Measurements from ENCODE around the gene CHCHD3. TPM values are rescaled to one million over a fixed set of nuclear protein-coding genes. Genes with fewer than 3 reads are reported as not detected.

CHCHD3 gene
- total RNA-seq, 1 experiment from 2014 or later, result 114 TPM

DNA sequence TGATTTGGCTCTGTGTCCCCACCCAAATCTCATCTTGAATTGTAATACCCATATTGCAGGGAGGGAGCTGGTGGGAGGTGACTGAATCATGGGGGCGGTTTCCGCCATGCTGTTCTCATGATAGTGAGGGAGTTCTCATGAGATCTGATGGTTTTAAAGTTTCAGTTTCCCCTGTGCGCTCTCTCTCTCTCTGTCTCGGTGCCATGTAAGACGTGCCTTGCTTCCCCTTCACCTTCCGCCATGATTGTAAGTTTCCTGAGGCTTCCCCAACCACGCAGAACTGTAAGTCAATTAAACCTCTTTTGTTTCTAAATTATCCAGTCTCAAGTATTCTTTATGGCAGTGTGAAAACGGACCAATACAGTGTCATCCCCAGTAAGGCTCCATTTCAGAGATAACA is 48.3 kb upstream of the CHCHD3 start:
- Mint-ChIP-seq H3K27ac (no peak overlapping the region), H3K4me3 (no peak overlapping the region), H3K4me1 (peaks cover 3% of the 10 kb centered on the region), H3K9me3 (peaks cover 15% of the 10 kb centered on the region), H3K36me3 (no peaks in the 10 kb centered on the region), H3K27me3 (ENCODE audit: low read depth) (no peaks in the 10 kb centered on the region)
- ChIA-PET POLR2A (no interaction called here), CTCF (no interaction called here)
- TF ChIP-seq, protein P1, sequence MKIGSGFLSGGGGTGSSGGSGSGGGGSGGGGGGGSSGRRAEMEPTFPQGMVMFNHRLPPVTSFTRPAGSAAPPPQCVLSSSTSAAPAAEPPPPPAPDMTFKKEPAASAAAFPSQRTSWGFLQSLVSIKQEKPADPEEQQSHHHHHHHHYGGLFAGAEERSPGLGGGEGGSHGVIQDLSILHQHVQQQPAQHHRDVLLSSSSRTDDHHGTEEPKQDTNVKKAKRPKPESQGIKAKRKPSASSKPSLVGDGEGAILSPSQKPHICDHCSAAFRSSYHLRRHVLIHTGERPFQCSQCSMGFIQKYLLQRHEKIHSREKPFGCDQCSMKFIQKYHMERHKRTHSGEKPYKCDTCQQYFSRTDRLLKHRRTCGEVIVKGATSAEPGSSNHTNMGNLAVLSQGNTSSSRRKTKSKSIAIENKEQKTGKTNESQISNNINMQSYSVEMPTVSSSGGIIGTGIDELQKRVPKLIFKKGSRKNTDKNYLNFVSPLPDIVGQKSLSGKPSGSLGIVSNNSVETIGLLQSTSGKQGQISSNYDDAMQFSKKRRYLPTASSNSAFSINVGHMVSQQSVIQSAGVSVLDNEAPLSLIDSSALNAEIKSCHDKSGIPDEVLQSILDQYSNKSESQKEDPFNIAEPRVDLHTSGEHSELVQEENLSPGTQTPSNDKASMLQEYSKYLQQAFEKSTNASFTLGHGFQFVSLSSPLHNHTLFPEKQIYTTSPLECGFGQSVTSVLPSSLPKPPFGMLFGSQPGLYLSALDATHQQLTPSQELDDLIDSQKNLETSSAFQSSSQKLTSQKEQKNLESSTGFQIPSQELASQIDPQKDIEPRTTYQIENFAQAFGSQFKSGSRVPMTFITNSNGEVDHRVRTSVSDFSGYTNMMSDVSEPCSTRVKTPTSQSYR (CRISPR knock-in tag; IDR thresholded peaks at IDR 0.05), result no peak
- TF ChIP-seq, protein P2, sequence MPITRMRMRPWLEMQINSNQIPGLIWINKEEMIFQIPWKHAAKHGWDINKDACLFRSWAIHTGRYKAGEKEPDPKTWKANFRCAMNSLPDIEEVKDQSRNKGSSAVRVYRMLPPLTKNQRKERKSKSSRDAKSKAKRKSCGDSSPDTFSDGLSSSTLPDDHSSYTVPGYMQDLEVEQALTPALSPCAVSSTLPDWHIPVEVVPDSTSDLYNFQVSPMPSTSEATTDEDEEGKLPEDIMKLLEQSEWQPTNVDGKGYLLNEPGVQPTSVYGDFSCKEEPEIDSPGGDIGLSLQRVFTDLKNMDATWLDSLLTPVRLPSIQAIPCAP (CRISPR knock-in tag; IDR thresholded peaks at IDR 0.05), result no peak
- DNase-seq (ENCODE audit: low spot score) (no peak), ATAC-seq (no peak)

DNA sequence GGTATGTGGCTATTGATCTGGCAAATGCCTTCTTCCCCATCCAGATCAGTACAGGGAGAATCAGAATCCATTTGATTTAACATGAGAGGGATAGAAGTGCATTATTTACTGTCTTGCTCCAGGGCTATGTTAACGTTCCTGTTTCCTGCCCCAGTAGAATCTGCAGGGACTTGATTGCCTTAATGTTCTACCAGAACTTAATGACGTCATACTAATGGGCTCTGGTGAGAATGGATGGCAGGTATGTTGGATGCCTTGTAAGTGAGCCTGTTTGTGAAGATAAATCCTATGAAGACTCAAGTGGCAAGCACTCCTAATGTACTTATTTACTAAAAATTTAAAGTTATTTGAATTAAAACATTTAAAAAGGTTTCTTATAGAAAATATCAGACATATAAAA is 44.5 kb upstream of the CHCHD3 start:
- ATAC-seq, result no peak
- H3K4me3 Mint-ChIP-seq, result no peak overlapping the region
- TF ChIP-seq IRF2 (CRISPR knock-in tag; IDR thresholded peaks at IDR 0.05; ENCODE audit: borderline replicate concordance, low read depth) (no peak), RORB (CRISPR knock-in tag; IDR thresholded peaks at IDR 0.05) (no peak), PRRX2 (CRISPR knock-in tag; IDR thresholded peaks at IDR 0.05) (no peak), SMAD3 (CRISPR knock-in tag; IDR thresholded peaks at IDR 0.05; ENCODE audit: borderline replicate concordance) (no peak), ZSCAN18 (CRISPR knock-in tag; IDR thresholded peaks at IDR 0.05) (no peak), GTF2I (CRISPR knock-in tag; conservative IDR thresholded peaks at IDR 0.05) (no peak), ZNF423 (CRISPR knock-in tag; IDR thresholded peaks at IDR 0.05) (no peak), FOXP1 (CRISPR knock-in tag; IDR thresholded peaks at IDR 0.05; ENCODE audit: borderline replicate concordance) (no peak), CTCF (IDR thresholded peaks at IDR 0.05) (no peak), ZNF219 (CRISPR knock-in tag; IDR thresholded peaks at IDR 0.05; ENCODE audit: borderline replicate concordance) (no peak), KAT7 (CRISPR knock-in tag; IDR thresholded peaks at IDR 0.05; ENCODE audit: borderline replicate concordance) (no peak), CREB1 (CRISPR knock-in tag; IDR thresholded peaks at IDR 0.05) (no peak), ELF4 (CRISPR knock-in tag; IDR thresholded peaks at IDR 0.05; ENCODE audit: low read depth) (no peak), ZNF671 (CRISPR knock-in tag; IDR thresholded peaks at IDR 0.05) (no peak), PRDM15 (CRISPR knock-in tag; IDR thresholded peaks at IDR 0.05) (no peak)
- TF ChIP-seq, protein P3, sequence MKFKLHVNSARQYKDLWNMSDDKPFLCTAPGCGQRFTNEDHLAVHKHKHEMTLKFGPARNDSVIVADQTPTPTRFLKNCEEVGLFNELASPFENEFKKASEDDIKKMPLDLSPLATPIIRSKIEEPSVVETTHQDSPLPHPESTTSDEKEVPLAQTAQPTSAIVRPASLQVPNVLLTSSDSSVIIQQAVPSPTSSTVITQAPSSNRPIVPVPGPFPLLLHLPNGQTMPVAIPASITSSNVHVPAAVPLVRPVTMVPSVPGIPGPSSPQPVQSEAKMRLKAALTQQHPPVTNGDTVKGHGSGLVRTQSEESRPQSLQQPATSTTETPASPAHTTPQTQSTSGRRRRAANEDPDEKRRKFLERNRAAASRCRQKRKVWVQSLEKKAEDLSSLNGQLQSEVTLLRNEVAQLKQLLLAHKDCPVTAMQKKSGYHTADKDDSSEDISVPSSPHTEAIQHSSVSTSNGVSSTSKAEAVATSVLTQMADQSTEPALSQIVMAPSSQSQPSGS (CRISPR knock-in tag; IDR thresholded peaks at IDR 0.05; ENCODE audit: borderline replicate concordance, low read depth), result no peak
- TF ChIP-seq, protein P4, sequence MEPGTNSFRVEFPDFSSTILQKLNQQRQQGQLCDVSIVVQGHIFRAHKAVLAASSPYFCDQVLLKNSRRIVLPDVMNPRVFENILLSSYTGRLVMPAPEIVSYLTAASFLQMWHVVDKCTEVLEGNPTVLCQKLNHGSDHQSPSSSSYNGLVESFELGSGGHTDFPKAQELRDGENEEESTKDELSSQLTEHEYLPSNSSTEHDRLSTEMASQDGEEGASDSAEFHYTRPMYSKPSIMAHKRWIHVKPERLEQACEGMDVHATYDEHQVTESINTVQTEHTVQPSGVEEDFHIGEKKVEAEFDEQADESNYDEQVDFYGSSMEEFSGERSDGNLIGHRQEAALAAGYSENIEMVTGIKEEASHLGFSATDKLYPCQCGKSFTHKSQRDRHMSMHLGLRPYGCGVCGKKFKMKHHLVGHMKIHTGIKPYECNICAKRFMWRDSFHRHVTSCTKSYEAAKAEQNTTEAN (CRISPR knock-in tag; IDR thresholded peaks at IDR 0.05), result no peak
- TF ChIP-seq, protein P5, sequence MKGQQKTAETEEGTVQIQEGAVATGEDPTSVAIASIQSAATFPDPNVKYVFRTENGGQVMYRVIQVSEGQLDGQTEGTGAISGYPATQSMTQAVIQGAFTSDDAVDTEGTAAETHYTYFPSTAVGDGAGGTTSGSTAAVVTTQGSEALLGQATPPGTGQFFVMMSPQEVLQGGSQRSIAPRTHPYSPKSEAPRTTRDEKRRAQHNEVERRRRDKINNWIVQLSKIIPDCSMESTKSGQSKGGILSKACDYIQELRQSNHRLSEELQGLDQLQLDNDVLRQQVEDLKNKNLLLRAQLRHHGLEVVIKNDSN (CRISPR knock-in tag; IDR thresholded peaks at IDR 0.05), result no peak
- H3K4me1 Mint-ChIP-seq, result peaks cover 6% of the 10 kb centered on the region
- no peak overlapping the region for H3K27ac Mint-ChIP-seq
- peaks cover 15% of the 10 kb centered on the region for H3K9me3 Mint-ChIP-seq
- no peaks in the 10 kb centered on the region for H3K27me3 Mint-ChIP-seq (ENCODE audit: low read depth)
- DNase-seq (ENCODE audit: low spot score), result no peak
- ChIA-PET POLR2A (no interaction called here), CTCF (interaction anchor here (0.6 to 2.1 kb wide), 3 partner anchors 13 to 512 kb away, joined by 3 to 5 read pairs (median 3); no protein-coding TSS in a partner anchor)
- no peaks in the 10 kb centered on the region for H3K36me3 Mint-ChIP-seq

Measured in WTC11 (cell line).